A549 (cell line): ENCODE measurements around the gene PEX16. TPM values are rescaled to one million over a fixed set of nuclear protein-coding genes. Genes with fewer than 3 reads are reported as not detected.

Experiments
- ATAC-seq, 2 experiments: fragments of 200-7000 bp in 1 of 2; fragments of >200 bp in 1 of 2; cut with Nextera tagmentation in 1 of 2; cut with Tn5 transposase in 1 of 2; 3 replicates each; pipeline versions ENCODE4 v1.8.0 to v1.9.1; 2018 to 2020; ENCODE audit warnings: mild to moderate bottlenecking in 1 of 2, moderate library complexity in 1 of 2
- CTCF ChIA-PET: fragments of 300-600 bp; sonication (Branson Sonifier 250); formaldehyde crosslinking; extraction: SDS; loops from one replicate; lab custom pipeline; 2021; ENCODE audit warnings: antibody characterized with exemption, inconsistent platforms; lab: Yijun Ruan, JAX
- POLR2A ChIA-PET: fragments of 350-600 bp; formaldehyde crosslinking; extraction: SDS; loops from one replicate; lab custom pipeline; 2021; ENCODE audit warnings: antibody characterized with exemption, inconsistent platforms; lab: Yijun Ruan, JAX
- DNase-seq, 2 experiments: peaks; one replicate each; pipeline versions ENCODE4 v3.0.0 to v3.0.0-alpha.2; 2011 to 2016; ENCODE audit warnings: low read depth in 1 of 2, low spot score in 1 of 2
- FAIRE-seq: peaks from 2 replicates; lab custom pipeline; 2011; peaks lifted over from hg19 to GRCh38; lab: Jason Lieb, UNC
- H3K27ac ChIP-seq, 2 experiments: fragments of >200 bp; sonication (Bioruptor Twin); formaldehyde crosslinking; 3 replicates each; pipeline ENCODE4 v1.5.1; 2016 to 2017
- H3K4me1 ChIP-seq: fragments of >200 bp; sonication (Bioruptor Twin); formaldehyde crosslinking; 3 replicates; pipeline ENCODE4 v1.6.1; 2016
- H3K4me2 ChIP-seq: fragments of >200 bp; sonication (Bioruptor Twin); formaldehyde crosslinking; 3 replicates; pipeline ENCODE4 v1.6.1; 2016
- H3K4me3 ChIP-seq: fragments of >200 bp; sonication (Bioruptor Twin); formaldehyde crosslinking; 3 replicates; pipeline ENCODE4 v1.5.1; 2016
- H3K9me3 ChIP-seq: fragments of >200 bp; sonication (Bioruptor Twin); formaldehyde crosslinking; 3 replicates; pipeline ENCODE4 v1.6.1; 2016
- BCL3 ChIP-seq: fragments of >200 bp; sonication (Bioruptor Twin); formaldehyde crosslinking; IDR thresholded peaks from 3 replicates; pipeline ENCODE4 v1.6.1; 2016
- CBX8 ChIP-seq: fragments of 200-600 bp; sonication (generic); IDR thresholded peaks from 2 replicates; pipeline ENCODE4 v1.6.1; 2016
- CEBPB ChIP-seq, 2 experiments: fragments of >200 bp in 1 of 2; sonication (Bioruptor Twin) in 1 of 2; formaldehyde crosslinking in 1 of 2; IDR thresholded peaks; 2 replicates each; pipeline ENCODE4 v1.6.1; 2012 to 2016
- E2F6 ChIP-seq: IDR thresholded peaks from 2 replicates; pipeline ENCODE4 v1.6.1; 2012; ENCODE audit warnings: low read depth, borderline replicate concordance
- EHMT2 ChIP-seq: fragments of 200-600 bp; sonication (generic); IDR thresholded peaks from 2 replicates; pipeline ENCODE4 v1.6.1; 2016; ENCODE audit warnings: antibody characterized with exemption, low read depth, mild to moderate bottlenecking, moderate library complexity
- ESRRA ChIP-seq: fragments of 150-350 bp; IDR thresholded peaks from 2 replicates; pipeline ENCODE4 v1.6.1; 2014; ENCODE audit warnings: mild to moderate bottlenecking, low read length, borderline replicate concordance
- GATA3 ChIP-seq: IDR thresholded peaks from 2 replicates; pipeline ENCODE4 v1.6.1; 2012; ENCODE audit warnings: borderline replicate concordance
- HES2 ChIP-seq: fragments of >200 bp; sonication (Bioruptor Twin); formaldehyde crosslinking; IDR thresholded peaks from 2 replicates; pipeline ENCODE4 v1.6.1; 2016
- HMGXB4 ChIP-seq: fragments of 250-450 bp; sonication (Bioruptor Pico); IDR thresholded peaks from 2 replicates; pipeline ENCODE4 v1.5.0; 2021; ENCODE audit warnings: mild to moderate bottlenecking, moderate library complexity, borderline replicate concordance
- JUN ChIP-seq, 2 experiments: fragments of >200 bp; sonication (Bioruptor Twin); formaldehyde crosslinking; IDR thresholded peaks; 2 replicates in 1 of 2; 3 replicates in 1 of 2; pipeline ENCODE4 v1.6.1; 2016 to 2017
- JUNB ChIP-seq: fragments of >200 bp; sonication (Bioruptor Twin); formaldehyde crosslinking; IDR thresholded peaks from 2 replicates; pipeline ENCODE4 v1.6.1; 2016
- KDM1A ChIP-seq: fragments of 200-600 bp; sonication (generic); IDR thresholded peaks from 2 replicates; pipeline ENCODE4 v1.6.1; 2016; ENCODE audit warnings: low read depth, mild to moderate bottlenecking
- KDM5A ChIP-seq: fragments of 200-600 bp; sonication (generic); IDR thresholded peaks from 2 replicates; pipeline ENCODE4 v1.6.1; 2016; ENCODE audit warnings: antibody characterized with exemption, mild to moderate bottlenecking
- MAZ ChIP-seq: fragments of 150-350 bp; IDR thresholded peaks from 2 replicates; pipeline ENCODE4 v1.6.1; 2014; ENCODE audit warnings: antibody characterized with exemption, low read depth, low read length, borderline replicate concordance
- POLR2A ChIP-seq: IDR thresholded peaks from 2 replicates; pipeline ENCODE4 v1.6.1; 2012; ENCODE audit warnings: mild to moderate bottlenecking, low read length
- RARB ChIP-seq: fragments of 250-450 bp; sonication (Bioruptor Pico); IDR thresholded peaks from 2 replicates; pipeline ENCODE4 v1.8.0; 2021; ENCODE audit warnings: mild to moderate bottlenecking, moderate library complexity
- RCOR1 ChIP-seq: fragments of 150-350 bp; IDR thresholded peaks from 2 replicates; pipeline ENCODE4 v1.6.1; 2014; ENCODE audit warnings: antibody characterized with exemption, low read length, low read depth
- RFX5 ChIP-seq: fragments of 450-650 bp; IDR thresholded peaks from 2 replicates; pipeline ENCODE4 v1.7.1; 2014; ENCODE audit warnings: antibody characterized with exemption, mild to moderate bottlenecking, moderate library complexity
- RNF2 ChIP-seq: fragments of 200-600 bp; sonication (generic); IDR thresholded peaks from 2 replicates; pipeline ENCODE4 v1.6.1; 2016; ENCODE audit warnings: low read depth, mild to moderate bottlenecking, antibody characterized with exemption, moderate library complexity, borderline replicate concordance
- SMC3 ChIP-seq: fragments of >200 bp; sonication (Bioruptor Twin); formaldehyde crosslinking; IDR thresholded peaks from 3 replicates; pipeline ENCODE4 v1.6.1; 2018; ENCODE audit warnings: inconsistent platforms
- SREBF2 ChIP-seq: fragments of 450-650 bp; IDR thresholded peaks from 2 replicates; pipeline ENCODE4 v1.6.1; 2014; ENCODE audit warnings: mild to moderate bottlenecking, moderate library complexity
- ZC3H11A ChIP-seq: fragments of 450-650 bp; IDR thresholded peaks from 2 replicates; pipeline ENCODE4 v1.6.1; 2014; ENCODE audit warnings: antibody characterized with exemption, mild to moderate bottlenecking
- ZNF302 ChIP-seq: fragments of 250-450 bp; sonication (Bioruptor Pico); IDR thresholded peaks from 2 replicates; pipeline ENCODE4 v1.9.0; 2021; ENCODE audit warnings: inconsistent platforms, mild to moderate bottlenecking, moderate library complexity
- WGBS: methylation state at CpG from one replicate; pipeline ENCODE4 v1.1.6; 2017; ENCODE audit errors: missing lambda C conversion rate; 5-methylcytosine and 5-hydroxymethylcytosine counted together
- polyA plus RNA-seq, 4 experiments: library from polyadenylated mRNA; depleted of rRNA in 3 of 4; stranded (reverse); fragments of >200 nt; fragmentation: RNase III in 1 of 4; extraction: RNeasy Plus Mini Kit Qiagen cat#74134 plus additional on column Dnase treatment in 1 of 4; gene quantifications; 2 replicates in 3 of 4; 3 replicates in 1 of 4; pipeline ENCODE4 v1.2.3, GENCODE V29; 2011 to 2017

PEX16 gene
- polyA plus RNA-seq, 2 of the 4 experiments (the other 2 are of a cell fraction) = 18.2 to 20.2 TPM

GRCh38 chr11:45926001-45926401 is 8.3 kb upstream of the PEX16 start:
- no peak for TF ChIP-seq BCL3
- TF ChIP-seq HES2 = no peak
- TF ChIP-seq KDM1A = no peak
- no peak for TF ChIP-seq GATA3
- no peak for TF ChIP-seq CEBPB (IDR thresholded peaks at IDR 0.05)
- TF ChIP-seq CBX8 = no peak
- no peak for TF ChIP-seq ZC3H11A
- TF ChIP-seq SMC3 = no peak
- no peak for TF ChIP-seq E2F6
- H3K4me1 ChIP-seq = peaks cover 11% of the 10 kb centered on the region
- POLR2A ChIA-PET = interaction anchor here (2.0 kb wide), 1 partner anchor 8 kb away, joined by 7 read pairs; the partner anchor contains the start of gene PEX16
- FAIRE-seq (no peak), ATAC-seq (no peak; a peak in 1 of 6 replicates), DNase-seq (no peak)
- no peaks in the 10 kb centered on the region for H3K9me3 ChIP-seq
- 64% methylated on average over 11 of the region's 12 CpGs for WGBS
- CTCF ChIA-PET = interaction anchor here (1.3 to 1.6 kb wide), 2 partner anchors 39 to 313 kb away, joined by 3 to 10 read pairs; no protein-coding TSS in a partner anchor
- H3K27ac ChIP-seq = no peak overlapping the region
- no peak overlapping the region for H3K4me3 ChIP-seq
- H3K4me2 ChIP-seq = no peak overlapping the region

GRCh38 chr11:45925550-45925949 is 7.9 kb upstream of the PEX16 start:
- DNase-seq = no peak
- POLR2A ChIA-PET = interaction anchor here (2.0 kb wide), 1 partner anchor 8 kb away, joined by 7 read pairs; the partner anchor contains the start of gene PEX16
- WGBS = 31% methylated on average over 3 of the region's 3 CpGs
- peaks cover 11% of the 10 kb centered on the region for H3K4me1 ChIP-seq
- H3K27ac ChIP-seq = no peak overlapping the region
- no peaks in the 10 kb centered on the region for H3K9me3 ChIP-seq
- no peak overlapping the region for H3K4me3 ChIP-seq
- ATAC-seq = no peak
- FAIRE-seq = no peak
- CTCF ChIA-PET = interaction anchor here (1.3 to 1.6 kb wide), 2 partner anchors 40 to 314 kb away, joined by 3 to 10 read pairs; no protein-coding TSS in a partner anchor
- no peak for TF ChIP-seq RFX5
- no peak for TF ChIP-seq RNF2
- no peak for TF ChIP-seq KDM5A
- TF ChIP-seq, all 56 proteins: peak for 0
- H3K4me2 ChIP-seq = no peak overlapping the region

GRCh38 chr11:45924927-45925326 is 7.2 kb upstream of the PEX16 start:
- H3K4me3 ChIP-seq = no peak overlapping the region
- H3K27ac ChIP-seq = no peak overlapping the region
- DNase-seq = no peak
- CTCF ChIA-PET = interaction anchor here (1.2 to 1.6 kb wide), 3 partner anchors 11 to 314 kb away, joined by 3 to 10 read pairs (median 4); no protein-coding TSS in a partner anchor
- FAIRE-seq = no peak
- H3K9me3 ChIP-seq = no peaks in the 10 kb centered on the region
- TF ChIP-seq ESRRA (no peak), ZC3H11A (no peak), POLR2A (no peak), HMGXB4 (no peak), CEBPB (IDR thresholded peaks at IDR 0.05) (no peak), JUNB (no peak), RARB (CRISPR knock-in tag) (no peak), SREBF2 (no peak), KDM1A (no peak), ZNF302 (CRISPR knock-in tag) (no peak), JUN (IDR thresholded peaks at IDR 0.05) (no peak), SMC3 (no peak), MAZ (no peak), RCOR1 (no peak), EHMT2 (no peak)
- peaks cover 6% of the 10 kb centered on the region for H3K4me1 ChIP-seq
- POLR2A ChIA-PET = no interaction called here
- no peak overlapping the region for H3K4me2 ChIP-seq
- WGBS = 91% methylated on average over 6 of the region's 6 CpGs
- ATAC-seq = no peak
